NK-92 treated with Interleukin-12 subunit alpha and Interleukin-12 subunit beta, amount 100 ng/mL, for 24 hours (cell line): ENCODE results near the gene LCE1D.

Experiments used
- DNase-seq: peaks from one replicate; lab custom pipeline; 2025; lab: John Stamatoyannopoulos, UW

LCE1D gene

GRCh38 chr1:152817309-152817708, 20.8 kb downstream of the LCE1D start:
- no peak for DNase-seq

GRCh38 chr1:152823294-152823693, 26.8 kb downstream of the LCE1D start:
- no peak for DNase-seq

- no peak for DNase-seq
Measured at GRCh38 chr1:152824964-152825363, 28.4 kb downstream of the LCE1D start.

GRCh38 chr1:152827173-152827572, 30.7 kb downstream of the LCE1D start, which contains the start of gene LCE1A:
Gene LCE1A, plus strand, starts transcription at chr1:152827473. Its CDS starts 0 bp downstream, at chr1:152827473.
- DNase-seq = no peak

- no peak for DNase-seq
Measured at GRCh38 chr1:152836870-152837269, 40.3 kb downstream of the LCE1D start.

- DNase-seq = no peak
Measured at GRCh38 chr1:152842556-152842955, 46.0 kb downstream of the LCE1D start, which contains the start of gene LCE6A. Gene LCE6A, plus strand, starts transcription at chr1:152842856. Its CDS starts 665 bp downstream, at chr1:152843521.
